Heart right ventricle (tissue), 16 donors: ENCODE measurements around the gene ATAD3A. TPM values are rescaled to one million over a fixed set of nuclear protein-coding genes. Genes with fewer than 3 reads are reported as not detected.
"Not testable (repeated sequence)": the region's sequence is repeated elsewhere in the genome, so short reads cannot be mapped to it uniquely, and the experiment has no call there.

Experiments used
- ATAC-seq, 8 donors: fragments of 200-7000 bp; cut with Tn5 transposase; one replicate each; pipeline ENCODE4 v1.9.1; 2020; ENCODE audit warnings: mild to moderate bottlenecking in 8 of 8, moderate library complexity in 8 of 8, moderate number of reproducible peaks in 1 of 8
- DNase-seq, 2 donors: peaks; one replicate each; pipeline ENCODE4 v3.0.0-alpha.2; 2020
- H3K27ac ChIP-seq, 10 donors: fragments of 200-600 bp; sonication (generic) in 2 of 10; one replicate each; pipeline versions ENCODE4 v1.5.0 to v1.8.0; 2020 to 2022; ENCODE audit warnings: mild to moderate bottlenecking in 3 of 10
- H3K27me3 ChIP-seq, 7 donors: fragments of 200-600 bp; one replicate each; pipeline ENCODE4 v1.8.0; 2021 to 2022; ENCODE audit warnings: mild to moderate bottlenecking in 2 of 7
- H3K36me3 ChIP-seq, 9 donors: fragments of 200-600 bp; sonication (generic) in 1 of 9; one replicate each; pipeline versions ENCODE4 v1.5.0 to v1.8.0; 2020 to 2022; ENCODE audit warnings: mild to moderate bottlenecking in 2 of 9
- H3K4me1 ChIP-seq, 9 donors: fragments of 200-600 bp; sonication (generic) in 1 of 9; one replicate each; pipeline versions ENCODE4 v1.5.0 to v1.8.0; 2020 to 2022; ENCODE audit warnings: mild to moderate bottlenecking in 4 of 9
- H3K4me3 ChIP-seq, 10 donors: fragments of 200-600 bp; sonication (generic) in 2 of 10; one replicate each; pipeline versions ENCODE4 v1.5.0 to v1.8.0; 2020 to 2022; ENCODE audit warnings: mild to moderate bottlenecking in 7 of 10, moderate library complexity in 2 of 10
- H3K9me3 ChIP-seq, 11 donors: fragments of 200-600 bp in 10 of 11; sonication (generic) in 2 of 11; one replicate each; pipeline versions ENCODE4 v1.5.0 to v1.8.0; 2013 to 2022; ENCODE audit warnings: mild to moderate bottlenecking in 2 of 11, control low read depth in 1 of 11, moderate library complexity in 1 of 11
- CTCF ChIP-seq, 9 donors: fragments of 200-600 bp; sonication (generic) in 2 of 9; IDR thresholded peaks; one replicate each; pipeline versions ENCODE4 v1.5.0 to v1.8.0; 2021 to 2022; ENCODE audit warnings: antibody characterized with exemption in 9 of 9, mild to moderate bottlenecking in 5 of 9, moderate library complexity in 1 of 9
- WGBS, 2 donors: extraction: QIAGEN DNeasy Blood & Tissue Kit; methylation state at CpG; one replicate each; pipeline ENCODE4 v1.1.7; 2013; ENCODE audit warnings: inconsistent platforms in 1 of 2; 5-methylcytosine and 5-hydroxymethylcytosine counted together
- intact Hi-C, 10 donors: fragments of 100-400 bp; cut with DNase I; formaldehyde crosslinking; loops; one replicate each; pipeline versions ENCODE4 v1.11.1 to v1.14.2; 2022
- polyA plus RNA-seq, 2 donors: library from polyadenylated mRNA; stranded (reverse); fragments of 200-250 nt; gene quantifications; one replicate each; pipeline ENCODE4 v1.2.3, GENCODE V29; 2013
- total RNA-seq, 10 donors: library from RNA; stranded (reverse); fragmentation: NEBNext Ultra II Directional in 3 of 10; extraction: Animal tissue kit (Norgen Biotek cat#: 25700) in 3 of 10; gene quantifications; one replicate each; pipeline versions ENCODE4 v1.2.1 to v1.2.4, GENCODE V29; 2021 to 2023
- donor health status: Arrhythmogenic right ventricular cardiomyopathy.
- donor health status: ischemic (EF 13 %, LVEDD 7.1; RV severe dilation, severe dysfunction).
- donor health status: healthy with polysubstance abuse.
- donor health status: DM: no; HTN: yes; CAD: no.
- donor health status: DM: no; HTN: no; CAD: no.
- donor health status: ischemic (EF 25% LVEDD 6.9; RV normal size, moderate dysfunction).
- donor health status: ischemic (EF 25% LVEDD 5.7; RV mildly dilated, moderate dysfunction).
- donor health status: healthy.
- donor health status: DM: yes; HTN: yes; CAD: no.
- donor health status: Ischemic cardiomyopathy.
- donor health status: ischemic (EF 35%, LVEDD 5.7; RV mildly dilated, moderate dysfunction).
- donor health status: nonischemic (EF 11% LVEDD 7.7; RV severe dilation, severe dysfunction).
- donor health status: DM: yes; HTN: yes; CAD: no.
- donor health status: PGD.
- donor health status: ischemic (EF 29% LVEDD 5.4; RV normal size, mild dysfunction).
- donor health status: nonischemic (EF 23%, LVEDD 6.1; RV moderate dilation, normal function).

ATAD3A gene
- total and polyA plus RNA-seq, 12 donors, result 13.2 to 39.4 (median 16.0) TPM

GRCh38 chr1:1517973-1518620, 6.1 kb downstream of the ATAD3A start:
- no peak for DNase-seq
- no peak overlapping the region for H3K27ac ChIP-seq
- H3K4me3 ChIP-seq, result no peak overlapping the region
- no peaks in the 10 kb centered on the region for H3K27me3 ChIP-seq
- H3K4me1 ChIP-seq, result peaks cover 0 to under 1% (median 0%) of the 10 kb centered on the region in 9 donors
- no peaks in the 10 kb centered on the region for H3K9me3 ChIP-seq
- peaks cover 0 to 63% (median 12%) of the 10 kb centered on the region in 9 donors for H3K36me3 ChIP-seq
- no peak for TF ChIP-seq CTCF (IDR thresholded peaks at IDR 0.05)
- ATAC-seq, result no peak
- intact Hi-C loops, result no loop called here
- 95 to 96% methylated on average over 27 to 28 of the region's 28 CpGs for WGBS, 2 donors

DNA sequence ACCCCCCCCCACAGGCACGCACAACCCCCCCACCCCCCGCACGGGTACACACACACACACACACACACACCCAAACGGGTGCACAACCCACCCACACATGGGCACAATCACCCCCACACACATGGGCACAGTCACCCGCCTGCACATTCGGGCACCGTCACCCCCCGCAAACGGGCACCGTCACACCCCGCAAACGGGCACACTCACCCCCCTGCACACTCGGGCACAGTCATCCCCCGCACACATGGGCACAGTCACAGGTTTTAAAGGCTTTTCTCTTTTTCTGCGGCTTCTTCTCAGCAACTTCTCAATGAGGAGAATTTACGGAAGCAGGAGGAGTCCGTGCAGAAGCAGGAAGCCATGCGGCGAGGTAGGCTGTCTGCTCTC, 6.7 kb downstream of the ATAD3A start:
- H3K27ac ChIP-seq, intact Hi-C loops, H3K27me3 ChIP-seq, H3K4me1 ChIP-seq, ATAC-seq, H3K4me3 ChIP-seq, DNase-seq, H3K9me3 ChIP-seq: not testable (repeated sequence)
- peaks cover 0 to 68% (median 12%) of the 10 kb centered on the region in 9 donors for H3K36me3 ChIP-seq
- WGBS, 2 donors, result 93% methylated on average over 13 to 19 of the region's 19 CpGs

GRCh38 chr1:1519805-1520505, 8.0 kb downstream of the ATAD3A start:
- H3K9me3 ChIP-seq, H3K27me3 ChIP-seq, H3K4me3 ChIP-seq, H3K4me1 ChIP-seq, DNase-seq, intact Hi-C loops, H3K27ac ChIP-seq: not testable (repeated sequence)
- WGBS, 2 donors, result 97 to 98% methylated on average over 38 to 51 of the region's 51 CpGs
- peaks cover 0 to 71% (median 12%) of the 10 kb centered on the region in 9 donors for H3K36me3 ChIP-seq
- ATAC-seq, result peak in 3 of 8 donors; percentile 22 to 29 (median 25)

- no peaks in the 10 kb centered on the region for H3K9me3 ChIP-seq
- 93 to 95% methylated on average over 19 of the region's 19 CpGs for WGBS, 2 donors
- H3K27me3 ChIP-seq, result no peaks in the 10 kb centered on the region
- ATAC-seq (no peak), DNase-seq (no peak)
- no peak overlapping the region for H3K27ac ChIP-seq
- peaks cover 0 to 76% (median 16%) of the 10 kb centered on the region in 9 donors for H3K36me3 ChIP-seq
- H3K4me3 ChIP-seq, result no peak overlapping the region
- intact Hi-C loops, result no loop called here
- no peaks in the 10 kb centered on the region for H3K4me1 ChIP-seq
- no peak for TF ChIP-seq CTCF (IDR thresholded peaks at IDR 0.05)
Observed at GRCh38 chr1:1521331-1521730, 9.4 kb downstream of the ATAD3A start.

DNA sequence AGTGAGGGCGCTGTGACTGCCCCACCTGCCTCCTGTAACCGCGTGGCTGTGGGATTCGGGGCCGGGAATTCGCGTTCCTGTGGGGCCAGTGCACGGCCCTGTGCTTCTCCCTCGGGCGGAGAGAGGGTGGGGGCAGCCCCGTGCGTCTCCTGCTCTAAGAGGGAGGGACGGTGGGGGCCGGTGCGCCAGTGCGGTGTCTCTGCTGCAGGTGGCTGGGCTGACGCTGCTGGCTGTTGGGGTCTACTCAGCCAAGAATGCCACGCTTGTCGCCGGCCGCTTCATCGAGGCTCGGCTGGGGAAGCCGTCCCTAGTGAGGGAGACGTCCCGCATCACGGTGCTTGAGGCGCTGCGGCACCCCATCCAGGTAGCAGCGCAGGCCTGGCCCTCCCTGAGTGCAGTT, 10.6 kb downstream of the ATAD3A start:
- intact Hi-C loops, H3K9me3 ChIP-seq, DNase-seq, H3K27me3 ChIP-seq, H3K27ac ChIP-seq, H3K4me1 ChIP-seq, ATAC-seq, H3K4me3 ChIP-seq: not testable (repeated sequence)
- H3K36me3 ChIP-seq, result peaks cover 0 to 77% (median 16%) of the 10 kb centered on the region in 9 donors
- WGBS, 2 donors, result 93 to 94% methylated on average over 30 of the region's 30 CpGs

DNA sequence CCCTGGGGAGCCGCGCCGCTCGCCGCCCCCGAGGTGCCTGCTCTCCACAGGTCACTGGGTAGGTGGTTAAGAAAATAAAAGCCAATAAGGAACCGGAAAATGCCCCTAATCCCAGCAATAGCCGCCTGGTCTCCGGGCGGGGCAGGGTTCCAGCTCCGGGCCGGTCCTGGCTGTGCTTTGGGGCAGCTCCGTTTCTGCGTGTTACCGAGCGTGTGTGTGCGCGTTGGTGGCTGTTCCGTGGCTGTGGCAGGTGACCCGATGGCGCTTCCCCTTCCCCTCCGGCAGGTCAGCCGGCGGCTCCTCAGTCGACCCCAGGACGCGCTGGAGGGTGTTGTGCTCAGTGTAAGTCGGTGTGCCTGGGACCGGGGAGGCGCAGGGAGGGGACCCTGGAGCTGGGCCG, 11.3 kb downstream of the ATAD3A start:
- H3K27me3 ChIP-seq, ATAC-seq, intact Hi-C loops, H3K4me1 ChIP-seq, H3K9me3 ChIP-seq, H3K4me3 ChIP-seq, DNase-seq, H3K27ac ChIP-seq: not testable (repeated sequence)
- WGBS, 2 donors, result 96 to 97% methylated on average over 31 of the region's 31 CpGs
- peaks cover 0 to 77% (median 16%) of the 10 kb centered on the region in 9 donors for H3K36me3 ChIP-seq

DNA sequence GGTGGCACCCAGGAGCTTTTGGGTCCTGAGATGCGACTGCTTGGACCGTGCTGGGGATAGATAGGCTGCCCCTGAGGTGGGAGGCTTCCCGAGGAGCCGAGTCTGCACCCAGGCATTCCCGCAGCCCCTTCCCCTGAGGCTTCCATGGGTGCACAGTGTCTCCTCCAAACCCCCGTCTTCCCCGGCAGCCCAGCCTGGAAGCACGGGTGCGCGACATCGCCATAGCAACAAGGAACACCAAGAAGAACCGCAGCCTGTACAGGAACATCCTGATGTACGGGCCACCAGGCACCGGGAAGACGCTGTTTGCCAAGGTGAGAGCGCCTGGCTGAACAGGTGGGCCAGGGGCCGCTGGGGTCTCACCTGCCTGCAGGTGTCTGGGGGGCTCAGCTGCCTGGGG, 11.7 kb downstream of the ATAD3A start:
- H3K27ac ChIP-seq, H3K4me1 ChIP-seq, intact Hi-C loops, H3K27me3 ChIP-seq, H3K9me3 ChIP-seq, H3K4me3 ChIP-seq, DNase-seq, ATAC-seq: not testable (repeated sequence)
- 94% methylated on average over 17 of the region's 17 CpGs for WGBS, 2 donors
- H3K36me3 ChIP-seq, result peaks cover 0 to 78% (median 16%) of the 10 kb centered on the region in 9 donors

DNA sequence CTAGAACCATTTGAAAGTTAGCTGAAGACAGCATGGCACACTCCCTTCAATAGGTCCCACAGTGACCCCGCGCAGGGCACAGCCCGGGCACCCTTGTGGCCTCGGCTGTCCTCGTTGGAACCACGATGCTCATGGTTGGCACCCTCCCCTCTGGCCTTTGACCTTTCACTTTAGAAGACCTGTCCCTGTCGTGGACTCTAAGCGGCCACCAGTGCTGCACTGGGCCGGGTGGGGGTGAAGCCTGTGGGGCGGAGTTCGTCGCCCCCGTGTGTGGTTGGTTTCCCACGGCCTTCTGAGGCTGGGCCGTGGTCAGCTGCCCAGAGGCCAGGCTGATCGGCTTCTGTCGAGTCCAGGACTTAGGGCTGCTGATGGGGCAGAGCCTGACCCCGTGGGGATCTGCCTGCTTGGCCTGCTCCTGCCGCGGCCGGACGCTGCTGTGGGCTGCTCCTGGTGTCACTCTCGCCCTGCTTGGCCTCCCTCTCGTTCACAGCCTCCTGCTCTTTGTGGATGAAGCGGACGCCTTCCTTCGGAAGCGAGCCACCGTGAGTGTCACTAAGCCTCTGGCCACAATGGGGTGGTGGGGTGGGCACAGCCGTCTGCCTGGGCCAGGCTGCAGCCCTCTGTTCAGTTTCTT, 12.9 kb downstream of the ATAD3A start:
- H3K27ac ChIP-seq, H3K9me3 ChIP-seq, intact Hi-C loops, ATAC-seq, H3K4me1 ChIP-seq, DNase-seq, H3K4me3 ChIP-seq, H3K27me3 ChIP-seq: not testable (repeated sequence)
- 93 to 95% methylated on average over 24 to 26 of the region's 30 CpGs for WGBS, 2 donors
- H3K36me3 ChIP-seq, result peaks cover 0 to 83% (median 16%) of the 10 kb centered on the region in 9 donors

DNA sequence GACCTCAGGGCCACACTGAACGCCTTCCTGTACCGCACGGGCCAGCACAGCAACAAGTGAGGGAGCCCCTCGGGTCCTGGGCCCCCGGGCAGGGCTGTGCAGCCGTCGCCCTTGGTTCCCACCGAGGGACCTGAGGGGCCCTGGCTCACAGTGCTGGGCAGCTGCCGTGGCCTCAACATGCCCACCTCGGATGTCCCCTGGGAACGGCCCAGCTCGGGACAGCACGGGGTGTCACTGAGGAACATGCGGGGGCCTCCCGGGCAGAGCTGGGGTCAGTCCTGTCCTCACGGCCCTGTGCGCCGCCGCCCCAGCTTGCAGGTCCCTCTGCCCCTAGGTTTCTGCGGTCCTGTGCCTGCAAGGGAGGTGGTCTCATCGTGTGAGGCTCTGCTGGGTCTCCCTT, 14.5 kb downstream of the ATAD3A start:
- intact Hi-C loops, DNase-seq, H3K27me3 ChIP-seq, H3K4me3 ChIP-seq, H3K27ac ChIP-seq, H3K4me1 ChIP-seq: not testable (repeated sequence)
- 93% methylated on average over 16 to 18 of the region's 21 CpGs for WGBS, 2 donors
- Histone ChIP-seq H3K9me3 (peaks cover 0 to 10% (median 0%) of the 10 kb centered on the region in 11 donors), H3K36me3 (peaks cover 0 to 71% (median 6%) of the 10 kb centered on the region in 9 donors)
- peak in 1 of 8 donors; percentile 6 for ATAC-seq
